GM13977 (cell line): ENCODE results near the gene KRTAP5-2.

Experiments
- DNase-seq: peaks from one replicate; pipeline ENCODE4 v3.0.0; 2012; ENCODE audit warnings: low spot score
- CTCF ChIP-seq: IDR thresholded peaks from 2 replicates; pipeline ENCODE4 v1.5.1; 2012; ENCODE audit warnings: mild to moderate bottlenecking, control low read depth; ENCODE audit not compliant: insufficient read depth; ENCODE audit errors: extremely low read depth, missing control alignments
- in situ Hi-C: fragments of 300-500 bp; cut with MboI; formaldehyde crosslinking; loops from one replicate; pipeline ENCODE4 v1.12.0; 2022; ENCODE audit warnings: low sequenced_read_pairs, low pct_unique_long_range_greater_than_20kb, mixed read lengths, inconsistent platforms; ENCODE audit not compliant: unreplicated experiment

Gene KRTAP5-2

DNA sequence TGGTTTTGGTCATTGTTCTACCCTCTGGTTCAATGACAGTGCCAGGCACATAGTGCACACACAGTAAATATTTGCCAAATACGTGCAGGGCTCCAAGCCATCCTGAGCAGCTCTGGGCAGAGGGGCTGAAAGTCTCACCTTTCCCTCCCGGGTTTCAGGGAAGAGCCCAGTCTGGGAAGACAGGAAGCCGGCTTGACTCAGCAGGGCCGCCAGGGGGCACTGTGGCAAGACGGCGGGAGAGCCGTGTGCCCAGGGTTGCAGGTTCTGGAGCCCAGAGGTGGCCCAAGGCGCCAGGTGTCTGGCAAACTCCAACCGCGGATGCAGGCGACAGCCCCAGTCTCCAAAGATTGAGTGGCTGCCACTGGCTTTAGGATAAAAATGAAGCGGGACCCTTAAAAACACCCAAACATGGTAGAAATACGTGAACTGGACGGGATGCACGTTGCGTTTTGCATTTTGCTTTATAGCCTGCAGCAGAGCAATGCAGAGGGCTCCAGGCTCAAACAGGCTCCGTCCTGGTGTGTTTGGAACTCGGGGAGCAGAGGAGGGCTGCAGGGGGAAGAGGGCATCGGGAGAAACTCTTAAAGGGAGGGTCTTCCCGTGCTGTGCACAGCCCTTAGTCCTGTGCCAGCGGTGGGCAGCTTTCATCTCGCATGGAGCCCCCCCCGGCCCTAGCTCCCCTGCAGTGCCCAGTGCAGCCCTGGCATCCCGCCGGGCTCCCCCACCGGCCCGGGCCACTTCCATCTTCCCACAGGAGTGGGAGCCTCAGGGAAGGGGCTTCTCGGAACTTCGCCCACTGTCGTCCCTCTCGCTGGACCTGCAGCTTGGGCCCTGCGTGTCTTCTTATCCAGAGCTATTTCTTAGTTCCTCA is 42.2 kb upstream of the KRTAP5-2 start:
- DNase-seq: peak; percentile 75
- in situ Hi-C loops: no loop called here
- TF ChIP-seq CTCF: peak; percentile 85

GRCh38 chr11:1639666-1640065 is 41.6 kb upstream of the KRTAP5-2 start:
- in situ Hi-C loops: no loop called here
- no peak for TF ChIP-seq CTCF
- DNase-seq: no peak

GRCh38 chr11:1639102-1639620 is 41.1 kb upstream of the KRTAP5-2 start:
- in situ Hi-C loops: no loop called here
- no peak for TF ChIP-seq CTCF
- DNase-seq: no peak

DNA sequence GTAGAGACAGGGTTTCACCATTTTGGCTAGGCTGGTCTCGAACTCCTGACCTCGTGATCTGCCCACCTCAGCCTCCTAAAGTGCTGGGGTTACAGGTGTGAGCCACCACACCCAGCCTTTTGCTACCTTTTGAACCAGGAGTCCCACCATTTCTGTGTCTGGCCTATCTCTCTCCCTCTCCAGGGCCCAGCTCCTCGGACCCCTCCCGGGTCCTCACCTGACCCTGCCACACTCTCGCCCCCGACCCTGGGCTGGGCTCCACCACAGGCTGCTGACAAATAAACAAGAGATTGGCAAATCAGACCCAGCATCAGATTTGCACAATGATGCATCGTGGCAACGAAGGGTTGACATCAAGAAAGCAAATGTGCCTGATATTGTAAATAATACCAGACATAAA is 40.2 kb upstream of the KRTAP5-2 start:
- in situ Hi-C loops: no loop called here
- no peak for TF ChIP-seq CTCF
- DNase-seq: no peak

DNA sequence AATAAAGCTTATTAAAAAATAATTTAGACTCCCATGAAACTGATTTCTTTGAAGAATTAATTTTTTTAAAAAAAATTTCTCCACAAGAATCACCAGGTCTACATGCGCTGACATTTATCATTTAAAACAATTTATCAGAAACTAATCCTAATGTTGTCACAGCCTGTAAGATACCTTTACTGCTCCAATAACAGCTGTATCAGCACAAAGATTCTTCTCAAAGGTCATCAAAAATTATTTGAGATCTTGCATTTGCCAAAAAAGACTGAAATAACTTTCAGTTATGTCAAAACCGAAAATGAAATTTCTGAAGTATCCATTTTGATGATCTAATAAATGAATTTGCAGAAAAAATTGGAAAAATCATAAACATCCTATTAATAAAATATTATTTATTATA is 39.5 kb upstream of the KRTAP5-2 start:
- in situ Hi-C loops: no loop called here
- no peak for TF ChIP-seq CTCF
- no peak for DNase-seq

GRCh38 chr11:1636291-1636950 is 38.3 kb upstream of the KRTAP5-2 start:
- in situ Hi-C loops: no loop called here
- no peak for TF ChIP-seq CTCF
- no peak for DNase-seq
